ENCODE measurements around the gene TMEM184C. TPM values are rescaled to one million over a fixed set of nuclear protein-coding genes. Genes with fewer than 3 reads are reported as not detected.
A peak's percentile ranks its signal among the peaks of the same experiment; 100 is the strongest.

Gene TMEM184C
- total RNA-seq, 2 experiments from 2014 or later = 11.7 to 15.3 TPM

GRCh38 chr4:147599206-147599605 lies 18.0 kb upstream of the TMEM184C start:
- Mint-ChIP-seq H3K36me3 (ENCODE audit: low read depth) (no peaks in the 10 kb centered on the region), H3K4me1 (no peaks in the 10 kb centered on the region), H3K27ac (no peak overlapping the region), H3K4me3 (no peak overlapping the region), H3K9me3 (ENCODE audit: low read depth) (no peaks in the 10 kb centered on the region), H3K27me3 (no peaks in the 10 kb centered on the region)
- DNase-seq (no peak), ATAC-seq (no peak)
- intact Hi-C loops (cut with DNase I, micrococcal nuclease) = loop anchor here in 1 of 2 experiments (5.0 kb wide), 1 partner anchor 268 kb away; no protein-coding TSS in a partner anchor
- ChIA-PET CTCF (interaction anchor here (2.1 kb wide), 1 partner anchor 10 kb away, joined by 9 read pairs; no protein-coding TSS in a partner anchor), POLR2A (no interaction called here)

GRCh38 chr4:147599769-147600168 lies 17.4 kb upstream of the TMEM184C start:
- ATAC-seq = no peak

GRCh38 chr4:147605499-147605898 lies 11.7 kb upstream of the TMEM184C start:
- ChIA-PET POLR2A (no interaction called here), CTCF (interaction anchor here (1.2 kb wide), 1 partner anchor 8 kb away, joined by 4 read pairs; no protein-coding TSS in a partner anchor)
- intact Hi-C loops (cut with DNase I, micrococcal nuclease) = no loop called here
- H3K27ac Mint-ChIP-seq = no peak overlapping the region
- peaks cover 6% of the 10 kb centered on the region for H3K27me3 Mint-ChIP-seq
- H3K4me3 Mint-ChIP-seq = no peak overlapping the region
- no peaks in the 10 kb centered on the region for H3K36me3 Mint-ChIP-seq (ENCODE audit: low read depth)
- no peaks in the 10 kb centered on the region for H3K4me1 Mint-ChIP-seq
- DNase-seq (no peak), ATAC-seq (no peak)
- no peaks in the 10 kb centered on the region for H3K9me3 Mint-ChIP-seq (ENCODE audit: low read depth)

More at GRCh38 chr4:147599769-147600168, 17.4 kb upstream of the TMEM184C start:
- Mint-ChIP-seq H3K4me1 (no peaks in the 10 kb centered on the region), H3K4me3 (no peak overlapping the region), H3K27ac (no peak overlapping the region), H3K36me3 (ENCODE audit: low read depth) (no peaks in the 10 kb centered on the region), H3K9me3 (ENCODE audit: low read depth) (no peaks in the 10 kb centered on the region), H3K27me3 (no peaks in the 10 kb centered on the region)
- DNase-seq = no peak
- CTCF ChIA-PET = interaction anchor here (0.6 to 2.1 kb wide), 3 partner anchors 10 to 1410 kb away, joined by 3 to 9 read pairs (median 4); no protein-coding TSS in a partner anchor
- POLR2A ChIA-PET = no interaction called here
- intact Hi-C loops (cut with DNase I, micrococcal nuclease) = loop anchor here in 1 of 2 experiments (5.0 kb wide), 1 partner anchor 268 kb away; no protein-coding TSS in a partner anchor

GRCh38 chr4:147607471-147607870 lies 9.7 kb upstream of the TMEM184C start:
- no peak for ATAC-seq
- Mint-ChIP-seq H3K36me3 (ENCODE audit: low read depth) (no peaks in the 10 kb centered on the region), H3K4me3 (no peak overlapping the region), H3K27me3 (peaks cover 6% of the 10 kb centered on the region), H3K9me3 (ENCODE audit: low read depth) (no peaks in the 10 kb centered on the region), H3K4me1 (no peaks in the 10 kb centered on the region), H3K27ac (no peak overlapping the region)
- DNase-seq = no peak
- ChIA-PET CTCF (interaction anchor here (1.0 to 1.6 kb wide), 2 partner anchors 17 to 95 kb away, joined by 3 read pairs; no protein-coding TSS in a partner anchor), POLR2A (no interaction called here)
- intact Hi-C loops (cut with DNase I, micrococcal nuclease) = no loop called here

GRCh38 chr4:147610686-147611085 lies 6.5 kb upstream of the TMEM184C start:
- Mint-ChIP-seq H3K4me3 (no peak overlapping the region), H3K4me1 (no peaks in the 10 kb centered on the region), H3K36me3 (ENCODE audit: low read depth) (no peaks in the 10 kb centered on the region), H3K27me3 (peaks cover 9% of the 10 kb centered on the region), H3K9me3 (ENCODE audit: low read depth) (no peaks in the 10 kb centered on the region), H3K27ac (no peak overlapping the region)
- ChIA-PET CTCF (interaction anchor here (1.1 kb wide), 1 partner anchor 21 kb away, joined by 4 read pairs; no protein-coding TSS in a partner anchor), POLR2A (no interaction called here)
- ATAC-seq (no peak), DNase-seq (no peak)
- intact Hi-C loops (cut with DNase I, micrococcal nuclease) = no loop called here

- DNase-seq = no peak
- intact Hi-C loops (cut with DNase I, micrococcal nuclease) = loop anchor here (1.0 to 5.0 kb wide), 5 partner anchors 67 to 1095 kb away; partner anchors contain the start of genes PRMT9 (in 2 of the 2), ARHGAP10 (in 1 of the 2), NR3C2 (in 1 of the 2) and SLC10A7 (in 1 of the 2)
- CTCF ChIA-PET = interaction anchor here (1.0 to 4.1 kb wide), 11 partner anchors 9 to 250 kb away, joined by 3 to 50 read pairs (median 4); partner anchors contain the start of gene PRMT9
- peak; percentile 4 for ATAC-seq
- Mint-ChIP-seq H3K4me1 (peaks cover 24% of the 10 kb centered on the region), H3K9me3 (ENCODE audit: low read depth) (no peaks in the 10 kb centered on the region), H3K27me3 (peaks cover 3% of the 10 kb centered on the region), H3K36me3 (ENCODE audit: low read depth) (peaks cover 14% of the 10 kb centered on the region), H3K27ac (peak overlapping the region; percentile 94), H3K4me3 (peak overlapping the region; percentile 93)
- POLR2A ChIA-PET = interaction anchor here (1.0 to 2.0 kb wide), 4 partner anchors 9 to 115 kb away, joined by 3 to 21 read pairs (median 8); partner anchors contain the start of genes ARHGAP10 and PRMT9
Measured at GRCh38 chr4:147616849-147617172, 386 bp upstream of the TMEM184C start.

- no peak for ATAC-seq
- POLR2A ChIA-PET = interaction anchor here (0.6 to 2.0 kb wide), 5 partner anchors 9 to 257 kb away, joined by 3 to 21 read pairs (median 6); partner anchors contain the start of genes ARHGAP10 and PRMT9
- intact Hi-C loops (cut with DNase I, micrococcal nuclease) = loop anchor here (1.0 to 5.0 kb wide), 4 partner anchors 66 to 1096 kb away; partner anchors contain the start of genes PRMT9 (in 2 of the 2), ARHGAP10 (in 1 of the 2), NR3C2 (in 1 of the 2) and SLC10A7 (in 1 of the 2)
Measured at GRCh38 chr4:147617841-147618691, 869 bp downstream of the TMEM184C start.

GRCh38 chr4:147620315-147620714 lies 3.1 kb downstream of the TMEM184C start:
- Mint-ChIP-seq H3K9me3 (ENCODE audit: low read depth) (no peaks in the 10 kb centered on the region), H3K4me1 (peaks cover 32% of the 10 kb centered on the region), H3K36me3 (ENCODE audit: low read depth) (peaks cover 21% of the 10 kb centered on the region), H3K27ac (no peak overlapping the region), H3K27me3 (no peaks in the 10 kb centered on the region), H3K4me3 (peak overlapping the region; percentile 1)
- intact Hi-C loops (cut with DNase I, micrococcal nuclease) = no loop called here
- ATAC-seq = no peak
- POLR2A ChIA-PET = no interaction called here
- no peak for DNase-seq
- CTCF ChIA-PET = interaction anchor here (0.7 to 1.8 kb wide), 2 partner anchors 37 to 247 kb away, joined by 3 to 5 read pairs; no protein-coding TSS in a partner anchor

More at GRCh38 chr4:147617841-147618691, 869 bp downstream of the TMEM184C start:
- Mint-ChIP-seq H3K4me1 (peaks cover 32% of the 10 kb centered on the region), H3K4me3 (peak overlapping the region; percentile 93), H3K27ac (peak overlapping the region; percentile 94), H3K9me3 (ENCODE audit: low read depth) (no peaks in the 10 kb centered on the region), H3K36me3 (ENCODE audit: low read depth) (peaks cover 19% of the 10 kb centered on the region), H3K27me3 (peaks cover 2% of the 10 kb centered on the region)
- CTCF ChIA-PET = interaction anchor here (0.5 to 4.1 kb wide), 10 partner anchors 12 to 307 kb away, joined by 3 to 50 read pairs (median 4); partner anchors contain the start of gene PRMT9
- DNase-seq = no peak

- DNase-seq (no peak), ATAC-seq (no peak)
- Mint-ChIP-seq H3K9me3 (ENCODE audit: low read depth) (no peaks in the 10 kb centered on the region), H3K4me3 (no peak overlapping the region), H3K36me3 (ENCODE audit: low read depth) (peaks cover 39% of the 10 kb centered on the region), H3K4me1 (peaks cover 13% of the 10 kb centered on the region), H3K27me3 (no peaks in the 10 kb centered on the region), H3K27ac (peak overlapping the region; percentile 7)
- POLR2A ChIA-PET = interaction anchor here (1.1 kb wide), 1 partner anchor 9 kb away, joined by 3 read pairs; the partner anchor contains the start of gene TMEM184C
- intact Hi-C loops (cut with DNase I, micrococcal nuclease) = loop anchor here in 1 of 2 experiments (5.0 kb wide), 1 partner anchor 177 kb away; no protein-coding TSS in a partner anchor
- CTCF ChIA-PET = interaction anchor here (0.6 kb wide), 1 partner anchor 324 kb away, joined by 5 read pairs; no protein-coding TSS in a partner anchor
Measured at GRCh38 chr4:147625733-147626132, 8.5 kb downstream of the TMEM184C start.

GRCh38 chr4:147626903-147627302 lies 9.7 kb downstream of the TMEM184C start:
- no peaks in the 10 kb centered on the region for H3K9me3 Mint-ChIP-seq (ENCODE audit: low read depth)
- no peaks in the 10 kb centered on the region for H3K27me3 Mint-ChIP-seq
- ATAC-seq (no peak), DNase-seq (no peak)
- no peak overlapping the region for H3K27ac Mint-ChIP-seq
- POLR2A ChIA-PET = interaction anchor here (1.3 kb wide), 1 partner anchor 9 kb away, joined by 6 read pairs; the partner anchor contains the start of gene TMEM184C
- H3K4me1 Mint-ChIP-seq = peaks cover 7% of the 10 kb centered on the region
- CTCF ChIA-PET = interaction anchor here (0.5 to 0.6 kb wide), 2 partner anchors 17 to 87 kb away, joined by 3 to 4 read pairs; no protein-coding TSS in a partner anchor
- intact Hi-C loops (cut with DNase I, micrococcal nuclease) = loop anchor here in 1 of 2 experiments (5.0 kb wide), 1 partner anchor 175 kb away; no protein-coding TSS in a partner anchor
- no peak overlapping the region for H3K4me3 Mint-ChIP-seq
- peaks cover 38% of the 10 kb centered on the region for H3K36me3 Mint-ChIP-seq (ENCODE audit: low read depth)

GRCh38 chr4:147628415-147628814 lies 11.2 kb downstream of the TMEM184C start:
- ChIA-PET CTCF (interaction anchor here (1.0 kb wide), 1 partner anchor 9 kb away, joined by 4 read pairs; no protein-coding TSS in a partner anchor), POLR2A (no interaction called here)
- Mint-ChIP-seq H3K27ac (no peak overlapping the region), H3K4me3 (no peak overlapping the region), H3K9me3 (ENCODE audit: low read depth) (no peaks in the 10 kb centered on the region), H3K36me3 (ENCODE audit: low read depth) (peaks cover 39% of the 10 kb centered on the region), H3K4me1 (no peaks in the 10 kb centered on the region), H3K27me3 (no peaks in the 10 kb centered on the region)
- intact Hi-C loops (cut with DNase I, micrococcal nuclease) = loop anchor here in 1 of 2 experiments (5.0 kb wide), 1 partner anchor 174 kb away; no protein-coding TSS in a partner anchor
- DNase-seq (no peak), ATAC-seq (no peak)
